RKO (cell line): ENCODE results near the gene SMIM36.
"Not testable (repeated sequence)": the region's sequence is repeated elsewhere in the genome, so short reads cannot be mapped to it uniquely, and the experiment has no call there.

ENCODE experiments used
- DNase-seq: peaks from one replicate; pipeline ENCODE4 v3.0.0-alpha.2; 2016; ENCODE audit warnings: low spot score

SMIM36 gene

DNA sequence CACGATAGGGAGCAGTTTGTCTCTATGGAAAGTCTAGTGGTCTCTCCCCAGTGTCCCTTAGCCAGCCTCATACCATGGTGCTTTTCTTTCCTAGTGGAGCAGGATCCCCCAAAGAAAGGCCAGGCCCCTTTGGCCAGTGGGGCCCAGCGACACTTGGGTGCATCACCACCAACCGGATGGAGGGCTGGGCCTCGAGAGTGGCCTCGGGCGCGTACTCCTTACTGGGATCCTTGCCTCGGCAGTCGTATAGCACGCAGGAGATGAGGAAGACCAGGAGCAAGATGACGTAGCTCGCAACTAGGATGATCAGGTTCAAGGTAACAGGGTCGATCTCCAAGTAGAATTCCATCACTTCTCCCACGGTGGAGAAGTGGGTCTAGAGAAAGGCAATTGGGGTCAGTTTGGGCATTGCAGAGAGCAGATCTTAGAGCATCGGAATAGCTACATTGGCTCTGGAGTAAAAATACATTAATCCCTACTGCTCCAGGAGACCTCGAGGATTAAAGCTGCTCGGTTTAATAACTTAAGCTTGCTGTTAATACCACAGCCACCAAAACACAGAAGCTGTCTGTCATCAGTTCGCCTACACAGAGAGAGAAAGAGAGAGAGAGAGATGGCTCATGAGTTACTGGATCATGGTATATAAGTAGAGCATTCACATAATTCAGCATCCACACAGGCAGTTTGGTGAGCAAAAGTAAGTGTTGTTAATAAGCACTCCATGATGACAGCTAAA is at the start of gene SMIM36:
Gene SMIM36 (minus strand): TSS at position 467 of the 736 bp plus-strand sequence.
- DNase-seq, result no peak

DNA sequence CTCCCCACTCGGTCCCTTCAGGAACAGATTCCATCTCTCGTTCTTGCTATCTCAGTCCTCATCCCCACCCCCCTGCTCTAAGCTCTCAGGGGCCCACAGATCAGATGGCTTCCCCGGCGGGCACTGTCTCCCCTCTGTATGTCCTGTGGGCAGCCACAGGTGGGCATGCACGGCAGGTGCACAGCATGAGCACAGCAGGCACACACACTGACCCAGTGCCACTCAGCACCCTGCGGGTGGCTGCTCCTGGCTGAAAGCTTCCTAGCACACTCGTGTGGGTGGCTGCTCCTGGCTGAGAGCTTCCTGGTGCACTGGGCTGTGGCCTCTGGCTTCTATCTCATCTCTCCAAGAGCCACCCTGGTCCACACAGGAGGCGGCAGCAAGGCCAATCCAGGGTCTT is 44.5 kb upstream of the SMIM36 start:
- no peak for DNase-seq

DNA sequence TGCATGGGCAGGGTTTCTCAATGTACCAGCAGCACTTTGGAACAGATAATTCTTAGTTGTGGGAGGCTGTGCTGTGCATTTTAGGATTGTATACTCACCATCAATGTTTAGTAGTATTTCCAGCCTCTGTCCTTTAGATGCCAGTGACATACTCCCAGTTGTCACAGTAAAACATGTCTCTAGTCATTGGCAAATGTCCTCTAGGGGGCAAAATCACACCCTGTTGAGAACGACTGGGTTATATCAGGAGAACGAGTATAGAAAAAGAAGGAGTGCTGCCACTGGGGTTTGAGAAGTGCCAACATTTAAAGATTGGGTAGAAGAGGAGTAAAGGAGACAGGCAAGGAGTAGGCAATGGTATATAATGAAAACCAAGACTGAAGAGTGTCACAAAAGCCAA is 37.9 kb upstream of the SMIM36 start:
- DNase-seq, result no peak

DNA sequence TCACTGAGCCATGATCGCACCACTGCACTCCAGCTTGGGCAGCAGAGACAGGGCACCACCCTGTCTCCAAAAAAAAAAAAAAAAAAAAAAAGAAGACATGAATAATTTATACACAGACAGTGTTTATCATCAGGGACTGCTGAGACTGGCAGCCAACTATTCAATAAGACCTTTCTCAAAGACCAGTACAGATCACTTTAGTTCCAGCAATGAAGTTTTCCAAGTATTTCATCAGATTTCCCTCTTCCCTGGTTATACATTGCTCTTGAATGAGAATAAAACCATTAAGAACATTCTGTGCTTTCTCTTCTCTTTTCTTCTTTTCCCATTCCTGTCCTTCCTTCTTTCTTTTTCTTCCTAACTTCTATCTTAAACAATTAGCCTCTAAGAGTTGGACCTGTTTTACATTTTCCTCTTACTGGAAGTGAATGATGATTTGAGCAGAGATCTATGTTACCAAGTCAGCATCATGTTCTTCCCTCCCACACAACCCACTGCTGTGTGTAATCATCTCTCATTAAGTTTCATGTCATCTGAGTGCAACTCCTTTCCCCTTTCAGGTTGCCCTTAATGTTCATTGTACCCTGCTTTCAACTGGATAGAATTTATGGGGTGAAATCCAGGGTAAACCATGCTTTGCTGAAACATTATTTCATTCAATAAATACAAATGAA is 35.9 kb upstream of the SMIM36 start:
- no peak for DNase-seq

DNA sequence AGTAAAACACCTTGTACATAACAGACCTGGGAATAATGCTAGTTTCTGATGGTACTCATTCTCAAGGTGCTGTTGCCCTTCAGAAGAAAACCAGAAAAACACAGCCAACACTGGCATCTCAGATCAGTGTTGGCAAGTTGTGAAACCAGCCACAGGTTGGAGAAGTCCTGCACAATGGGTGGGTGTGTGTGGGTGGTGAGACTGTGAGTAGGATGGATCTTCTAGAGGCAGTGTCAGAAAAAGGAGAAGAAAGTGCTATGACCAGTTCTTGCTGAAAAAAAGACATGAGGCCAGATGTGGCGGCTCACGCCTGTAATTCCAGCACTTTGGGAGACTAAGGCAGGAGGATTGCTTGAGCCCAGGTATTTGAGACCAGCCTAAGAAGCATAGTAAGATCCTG is 35.2 kb upstream of the SMIM36 start:
- DNase-seq, result no peak

DNA sequence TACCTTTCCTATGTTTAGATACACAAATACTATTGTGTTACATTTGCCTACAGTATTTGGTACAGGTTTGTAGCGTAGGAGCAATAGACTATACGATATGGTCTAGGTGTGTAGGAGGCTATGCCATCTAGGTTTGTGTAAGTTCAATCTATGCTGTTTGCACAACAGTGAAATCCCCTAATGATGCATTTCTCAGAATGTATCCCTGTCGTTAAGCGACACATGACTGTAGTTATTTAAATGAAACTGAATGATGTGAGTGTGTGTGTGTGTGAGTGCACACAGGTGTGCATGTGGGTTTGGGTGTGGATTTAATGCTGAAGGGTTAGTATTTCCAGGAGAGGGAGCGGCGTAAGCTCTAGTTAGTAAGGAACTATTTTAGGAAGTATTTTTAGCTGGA is 34.6 kb upstream of the SMIM36 start:
- no peak for DNase-seq

DNA sequence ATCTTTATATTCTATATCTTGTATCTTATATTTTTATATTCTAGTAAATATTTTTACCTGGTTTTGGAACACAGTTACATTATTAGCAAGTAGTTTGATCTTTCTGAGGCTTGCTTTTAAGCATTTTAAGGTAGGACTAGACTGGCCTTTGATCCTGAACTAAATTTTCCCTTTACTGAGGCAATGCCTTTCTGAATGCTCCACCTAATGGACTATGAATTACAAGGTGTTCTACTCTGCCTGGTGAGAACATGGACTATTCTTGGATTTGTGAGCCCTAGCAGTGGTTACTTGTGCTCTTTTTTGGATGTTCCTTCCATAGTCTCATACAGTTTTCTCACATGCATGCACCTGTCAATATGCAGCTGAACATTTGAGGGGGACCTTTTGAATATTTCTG is 32.5 kb upstream of the SMIM36 start:
- DNase-seq, result no peak

DNA sequence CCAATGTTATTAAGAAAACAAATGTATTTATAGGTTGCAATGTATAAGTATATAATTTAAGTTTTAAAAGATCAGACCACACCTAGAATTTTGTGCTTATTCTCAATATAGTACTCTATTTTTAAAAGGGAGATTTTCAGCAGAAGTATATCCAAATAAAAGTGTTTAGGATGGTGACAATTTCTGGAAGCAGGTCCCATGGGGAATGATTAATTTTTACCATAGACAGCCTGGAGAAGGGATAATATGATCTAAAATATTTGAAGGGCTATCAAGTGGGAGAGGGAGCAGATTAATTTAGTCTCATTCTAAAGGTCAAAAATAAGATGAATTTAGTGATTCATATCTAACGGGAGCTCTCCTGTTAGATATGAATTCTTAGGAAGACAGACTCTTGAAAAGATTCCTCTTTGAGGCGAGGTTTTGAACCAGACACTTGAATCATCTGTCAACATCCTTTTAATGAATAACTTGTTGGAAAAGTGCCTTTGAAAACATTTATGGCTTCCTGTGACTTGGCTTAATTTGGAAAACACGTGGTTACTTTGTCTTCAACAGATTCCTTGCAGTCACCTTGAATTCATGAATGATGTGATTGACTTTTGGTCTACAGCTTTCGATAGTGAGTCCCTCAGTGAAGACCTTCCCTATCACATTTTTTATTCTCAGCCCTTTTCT is 29.3 kb upstream of the SMIM36 start:
- DNase-seq, result no peak

DNA sequence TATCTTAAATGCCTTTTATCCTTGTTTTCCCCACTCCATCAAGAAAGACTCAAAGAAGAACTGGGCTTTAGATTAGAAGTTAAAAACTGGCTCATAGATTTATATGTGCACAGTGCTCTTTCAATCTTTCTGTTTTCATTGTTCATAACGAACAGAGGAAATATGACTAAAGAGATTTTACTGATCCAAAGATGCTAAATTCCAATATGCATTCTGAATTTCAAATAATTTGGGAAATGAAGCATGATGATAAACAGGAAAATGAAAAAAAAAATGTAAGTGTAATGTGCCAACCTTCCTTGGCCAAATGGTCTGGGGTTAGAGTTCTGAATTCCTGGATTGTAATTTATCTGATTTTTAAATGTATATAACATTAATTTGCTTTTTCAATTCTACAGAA is 25.0 kb upstream of the SMIM36 start:
- no peak for DNase-seq

DNA sequence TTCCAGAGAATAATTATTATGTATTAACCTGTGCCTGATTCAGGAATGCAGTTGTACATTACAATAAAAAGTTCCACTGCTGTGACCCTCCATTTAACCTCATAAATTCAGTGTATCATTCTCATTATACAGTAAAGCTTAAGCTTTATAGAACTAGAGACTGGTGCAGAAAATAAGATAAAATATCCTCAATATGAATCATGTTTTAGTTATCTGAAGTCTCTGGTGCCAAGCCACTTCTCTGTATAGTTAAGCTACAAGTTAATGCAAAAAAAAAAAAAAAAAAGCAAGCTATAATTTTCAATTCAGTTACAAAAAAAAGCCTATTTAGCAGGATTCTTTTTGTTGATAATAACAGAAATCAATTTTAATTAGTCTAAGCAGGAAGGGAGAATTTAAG is 22.4 kb upstream of the SMIM36 start:
- no peak for DNase-seq

DNA sequence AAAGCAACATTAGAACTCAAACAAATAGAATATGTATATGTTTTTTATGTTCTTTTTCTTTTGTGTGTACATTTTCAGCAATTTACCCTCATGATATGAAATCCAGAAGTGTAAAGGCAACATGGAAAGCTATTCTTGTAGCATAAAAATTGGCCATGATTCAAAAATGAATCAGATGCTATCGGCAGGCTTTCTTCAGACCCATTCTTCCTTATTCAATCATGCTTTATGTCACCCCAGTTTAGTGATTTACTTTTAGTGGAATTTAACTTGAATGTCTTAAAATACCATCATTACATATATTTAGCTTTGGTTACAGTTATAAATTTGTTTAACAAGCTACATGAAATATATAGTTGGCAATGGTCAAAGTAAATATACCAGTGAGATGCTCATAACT is 21.4 kb upstream of the SMIM36 start:
- no peak for DNase-seq

DNA sequence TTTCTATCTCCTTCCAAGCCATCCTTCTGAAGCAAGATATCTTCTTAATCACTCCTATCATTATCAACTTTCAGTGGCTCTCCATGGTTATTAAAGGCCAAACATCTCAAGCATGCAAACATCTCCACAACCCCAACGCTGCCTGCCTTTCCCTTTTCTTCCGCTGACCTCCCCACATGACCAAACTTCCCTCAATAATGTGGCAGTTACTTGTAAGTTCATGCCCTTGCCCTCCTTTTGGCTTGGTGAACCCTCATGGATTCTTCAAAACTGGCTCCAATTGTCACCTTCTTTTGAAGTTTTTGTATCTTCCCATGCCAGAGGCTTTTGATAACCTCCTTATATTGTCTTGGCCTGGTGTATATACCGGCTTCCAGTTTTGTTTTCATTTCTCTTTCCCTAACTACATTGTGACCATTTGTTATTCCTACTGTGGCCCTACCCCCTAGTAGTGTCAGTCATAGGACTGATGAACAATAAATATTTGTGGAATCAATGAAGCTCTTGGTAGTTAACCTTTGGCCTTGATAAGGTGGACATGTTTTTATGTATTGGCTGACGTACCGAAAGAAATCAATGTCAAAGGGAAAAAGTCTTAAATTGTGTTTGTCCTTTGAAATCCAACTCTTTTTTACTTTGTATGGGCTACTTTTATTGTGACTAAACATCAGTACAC is 19.9 kb upstream of the SMIM36 start:
- no peak for DNase-seq

DNA sequence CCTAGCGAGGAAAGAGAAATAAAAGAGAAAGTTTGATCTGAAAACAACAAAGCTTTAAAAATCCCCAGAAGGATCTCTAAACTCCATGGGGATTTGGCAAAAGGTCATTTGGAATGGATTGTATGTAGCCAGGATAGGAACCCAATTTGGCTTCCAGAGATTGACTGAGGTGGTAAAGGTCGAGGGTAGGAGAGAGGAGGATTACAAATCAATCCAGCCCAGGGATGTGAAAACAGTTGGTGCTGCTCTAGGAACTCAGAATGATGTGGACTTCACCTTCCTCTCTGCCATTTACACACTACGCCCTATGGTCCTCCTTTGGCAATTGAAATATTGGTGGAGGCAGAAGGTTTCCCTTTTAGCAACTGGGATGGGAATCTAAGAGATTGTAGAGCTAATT is 18.8 kb upstream of the SMIM36 start:
- no peak for DNase-seq

DNA sequence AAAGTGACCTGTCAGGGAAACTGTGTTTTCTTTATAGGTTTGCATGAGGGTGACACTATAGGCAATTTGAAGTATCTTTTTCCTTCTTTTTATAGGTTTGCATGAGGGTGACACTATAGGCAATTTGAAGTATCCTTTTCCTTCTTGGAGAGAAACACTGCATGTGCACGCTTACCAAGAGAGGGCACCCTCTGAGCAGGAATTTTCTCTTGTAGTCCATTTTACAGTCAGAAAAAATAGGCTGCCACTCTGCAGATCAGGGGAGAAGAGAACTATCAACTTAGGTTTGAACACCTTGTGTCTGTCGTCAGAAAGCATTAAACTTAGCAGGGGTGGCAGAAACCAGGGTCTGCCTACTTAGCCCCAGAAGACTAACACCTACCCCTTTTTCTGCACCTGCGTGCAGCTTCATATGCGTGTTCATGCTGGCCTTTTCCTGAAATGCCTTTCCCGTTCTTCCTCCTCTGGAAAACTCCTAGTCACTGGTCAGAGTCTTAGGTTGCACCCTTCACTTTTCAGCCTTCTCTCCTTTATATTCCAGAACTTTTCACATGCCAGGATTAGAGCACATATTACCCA is 16.4 kb upstream of the SMIM36 start:
- peak; percentile 38 for DNase-seq

DNA sequence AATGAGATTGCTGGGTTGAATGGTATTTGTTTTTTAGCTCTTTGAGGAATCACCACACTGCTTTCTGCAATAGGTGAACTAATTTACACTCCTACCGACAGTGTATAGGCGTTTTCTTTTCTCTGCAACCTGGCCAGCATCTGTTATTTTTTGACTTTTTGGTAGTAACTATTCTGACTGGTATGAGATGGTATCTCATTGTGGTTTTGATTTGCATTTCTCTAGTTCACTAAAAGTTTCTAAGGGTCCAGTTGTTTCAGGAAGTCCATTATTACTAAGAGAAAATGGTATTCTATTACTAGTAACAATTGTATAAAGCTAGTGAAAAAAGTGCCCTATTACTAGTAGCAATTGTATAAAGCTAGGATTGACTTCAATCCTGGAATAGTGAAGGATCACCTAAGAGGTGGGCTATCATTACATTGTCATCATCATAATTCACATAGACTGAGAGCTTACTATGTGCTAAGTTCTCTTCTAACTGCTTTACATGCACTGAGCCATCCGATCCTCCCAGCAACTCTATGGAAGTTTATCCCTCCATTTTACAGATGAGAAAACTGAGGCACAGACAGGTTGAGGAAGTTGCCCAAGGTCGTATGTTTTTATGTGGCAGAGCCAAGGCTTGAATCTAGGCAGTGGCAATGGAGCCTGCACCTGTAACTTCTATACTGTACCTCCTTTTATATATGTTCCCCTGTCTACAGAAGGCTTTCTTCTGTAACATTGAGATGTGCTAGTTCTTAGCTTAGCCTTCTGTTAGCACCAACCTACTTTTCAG is 13.4 kb upstream of the SMIM36 start:
- no peak for DNase-seq

DNA sequence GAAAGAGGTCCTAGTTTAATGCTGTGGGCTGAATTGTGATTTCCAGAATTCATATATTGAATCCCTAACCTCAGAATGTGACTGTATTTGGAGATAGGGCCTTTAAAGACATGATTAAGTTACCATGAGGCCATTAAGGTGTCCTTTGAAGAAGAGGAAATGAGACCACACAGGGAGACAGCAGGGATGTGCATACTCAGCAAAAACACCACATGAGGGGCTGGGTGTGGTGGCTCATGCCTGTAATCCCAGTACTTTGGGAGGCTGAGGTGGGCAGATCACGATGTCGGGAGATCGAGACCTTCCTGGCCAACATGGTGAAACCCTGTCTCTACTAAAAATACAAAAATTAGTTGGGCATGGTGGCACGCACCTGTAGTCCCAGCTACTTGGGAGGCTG is 11.8 kb upstream of the SMIM36 start:
- DNase-seq, result not testable (repeated sequence)

DNA sequence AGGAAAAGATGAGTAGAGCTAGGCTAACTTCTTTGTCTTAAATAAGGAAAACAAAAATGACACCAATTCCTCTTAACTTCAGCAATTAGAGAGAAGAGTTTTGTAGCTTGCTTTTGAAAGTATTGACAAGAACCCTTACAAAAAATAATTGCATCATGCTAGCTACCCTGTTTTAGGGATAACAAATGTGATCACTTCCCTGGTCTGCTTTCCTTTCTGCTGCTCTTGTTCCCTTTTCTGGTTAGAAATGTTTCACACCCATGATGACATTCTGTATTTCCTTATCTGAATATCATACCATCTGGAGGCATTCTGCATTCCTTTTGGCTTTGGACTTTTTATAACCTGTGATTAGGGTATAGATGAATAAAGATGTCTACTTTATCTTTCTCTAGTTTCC is 9.9 kb upstream of the SMIM36 start:
- no peak for DNase-seq

DNA sequence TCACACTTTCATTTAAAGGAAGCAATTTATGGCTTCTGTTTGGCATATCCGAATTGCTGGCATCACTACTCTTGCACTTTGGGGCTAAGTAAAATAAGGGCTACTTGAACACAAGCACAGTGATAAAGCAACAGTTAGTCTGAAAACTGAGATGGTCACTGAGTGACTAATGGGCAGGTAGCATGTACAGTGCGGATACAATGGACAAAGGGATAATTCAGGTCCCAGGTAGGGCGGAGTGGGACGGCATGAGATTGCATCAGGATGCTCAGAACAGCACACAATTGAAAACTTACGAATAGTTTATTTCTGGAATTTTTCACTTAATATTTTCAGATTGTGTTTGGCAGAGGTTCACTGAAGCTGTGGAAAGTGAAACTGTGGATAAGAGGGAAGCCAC is 9.2 kb upstream of the SMIM36 start:
- no peak for DNase-seq

DNA sequence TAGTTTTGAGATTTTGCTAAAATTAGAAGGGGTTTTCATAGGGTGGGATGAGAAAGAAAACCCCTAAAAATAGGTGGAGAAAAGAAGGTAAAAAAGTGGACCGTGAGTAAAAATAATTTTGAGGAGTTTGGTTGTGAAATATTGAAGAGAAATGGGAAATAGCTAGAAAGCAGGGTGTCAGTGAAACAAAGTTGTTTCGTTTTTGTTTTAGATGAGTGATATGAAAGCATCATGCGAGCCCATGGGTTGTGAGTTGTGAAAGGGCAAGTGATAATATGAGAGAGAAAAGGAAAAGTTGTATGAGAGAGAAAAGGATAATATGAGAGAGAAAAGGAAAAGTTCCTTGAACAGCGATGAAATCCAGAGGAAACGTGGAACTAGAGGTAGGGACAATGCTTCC is 7.3 kb upstream of the SMIM36 start:
- no peak for DNase-seq

DNA sequence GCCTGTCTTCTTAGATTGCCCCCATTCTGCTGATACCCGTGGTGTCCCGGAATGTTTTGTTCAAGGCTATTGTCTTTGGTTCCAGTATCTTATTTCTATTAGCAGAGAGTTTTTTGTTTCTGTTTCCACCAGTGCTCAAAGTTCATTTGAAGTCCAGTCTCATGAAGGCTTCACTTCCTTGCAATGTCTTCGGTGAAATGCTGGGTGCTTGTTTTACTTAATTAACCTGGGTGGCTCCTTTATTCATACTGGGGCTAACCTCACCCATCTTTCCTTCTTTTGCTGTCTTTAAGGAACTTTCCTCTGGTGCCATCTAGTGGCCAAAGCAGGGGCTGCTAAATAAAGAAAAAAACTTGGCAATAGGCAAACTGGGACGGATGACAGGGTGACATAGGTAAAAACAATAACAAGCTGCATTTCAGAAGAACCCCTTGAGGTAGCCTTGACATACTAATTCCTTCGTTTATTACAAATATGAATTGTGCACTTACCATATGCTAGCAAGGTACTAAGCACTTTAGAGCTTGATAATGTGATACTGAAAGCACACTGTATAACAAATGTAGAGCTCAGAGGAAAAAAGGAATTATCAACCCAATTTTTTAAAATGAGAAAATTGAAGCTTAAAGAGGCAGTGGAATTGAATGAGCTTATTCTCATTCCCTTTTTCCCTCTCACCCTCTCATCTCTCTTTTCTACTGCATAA is 2.8 kb upstream of the SMIM36 start:
- DNase-seq, result peak; percentile 61

DNA sequence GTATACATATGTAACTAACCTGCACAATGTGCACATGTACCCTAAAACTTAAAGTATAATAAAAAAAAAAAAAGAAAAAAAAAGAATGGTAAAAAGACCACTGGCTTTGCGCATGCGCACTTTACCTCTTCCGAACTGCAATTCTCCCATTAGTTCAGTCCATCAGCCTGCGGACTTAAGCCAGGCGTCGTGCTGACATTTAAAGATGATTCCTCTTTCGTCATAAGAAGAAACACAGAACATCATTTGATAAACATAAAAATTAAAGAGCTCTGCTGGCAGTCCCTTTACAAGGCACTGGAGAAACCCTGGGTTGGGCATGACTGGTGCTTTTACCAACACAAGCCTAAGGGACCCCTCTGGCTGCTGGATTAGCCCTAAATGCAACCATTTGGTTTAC is 3.6 kb downstream of the SMIM36 start:
- DNase-seq, result not testable (repeated sequence)
